Activated CD4-positive, CD25-positive, alpha-beta regulatory T cell treated with anti-CD3 and anti-CD28 coated beads, Interleukin-2, amount 50 U/mL, for 24 hours (primary cell): ENCODE results near the gene MARCOL.
"Not testable (repeated sequence)": the region's sequence is repeated elsewhere in the genome, so short reads cannot be mapped to it uniquely, and the experiment has no call there.

Experiments used
- ATAC-seq, 2 donors: fragments of 150-1000 bp; cut with Tn5 transposase; one replicate each; pipeline ENCODE4 v1.10.0; 2021; ENCODE audit warnings: mild to moderate bottlenecking in 1 of 2, moderate library complexity in 1 of 2

Gene MARCOL

GRCh38 chr5:148268566-148268965 is 30.2 kb downstream of the MARCOL start, which contains the start of gene SPINK13:
Gene SPINK13 (plus strand): TSS chr5:148268794. CDS start chr5:148270073, 1,279 bp downstream.
- no peak for ATAC-seq

- not testable (repeated sequence) for ATAC-seq
Observed at GRCh38 chr5:148275129-148275528, 36.8 kb downstream of the MARCOL start.

- not testable (repeated sequence) for ATAC-seq
Observed at GRCh38 chr5:148280893-148281292, 42.6 kb downstream of the MARCOL start.

GRCh38 chr5:148281336-148281735 is 43.0 kb downstream of the MARCOL start:
- not testable (repeated sequence) for ATAC-seq

GRCh38 chr5:148290271-148291195 is 52.2 kb downstream of the MARCOL start:
- no peak for ATAC-seq
